GM18870 (cell line): Measurements from ENCODE around the gene TMEM140.
"Not testable (repeated sequence)": the region's sequence is repeated elsewhere in the genome, so short reads cannot be mapped to it uniquely, and the experiment has no call there.

Experiments used
- ATAC-seq: cut with Tn5 transposase; IDR thresholded peaks from one replicate; pipeline ENCODE4 v1.9.1; 2021; ENCODE audit warnings: moderate library complexity; ENCODE audit not compliant: unreplicated experiment

TMEM140 gene

DNA sequence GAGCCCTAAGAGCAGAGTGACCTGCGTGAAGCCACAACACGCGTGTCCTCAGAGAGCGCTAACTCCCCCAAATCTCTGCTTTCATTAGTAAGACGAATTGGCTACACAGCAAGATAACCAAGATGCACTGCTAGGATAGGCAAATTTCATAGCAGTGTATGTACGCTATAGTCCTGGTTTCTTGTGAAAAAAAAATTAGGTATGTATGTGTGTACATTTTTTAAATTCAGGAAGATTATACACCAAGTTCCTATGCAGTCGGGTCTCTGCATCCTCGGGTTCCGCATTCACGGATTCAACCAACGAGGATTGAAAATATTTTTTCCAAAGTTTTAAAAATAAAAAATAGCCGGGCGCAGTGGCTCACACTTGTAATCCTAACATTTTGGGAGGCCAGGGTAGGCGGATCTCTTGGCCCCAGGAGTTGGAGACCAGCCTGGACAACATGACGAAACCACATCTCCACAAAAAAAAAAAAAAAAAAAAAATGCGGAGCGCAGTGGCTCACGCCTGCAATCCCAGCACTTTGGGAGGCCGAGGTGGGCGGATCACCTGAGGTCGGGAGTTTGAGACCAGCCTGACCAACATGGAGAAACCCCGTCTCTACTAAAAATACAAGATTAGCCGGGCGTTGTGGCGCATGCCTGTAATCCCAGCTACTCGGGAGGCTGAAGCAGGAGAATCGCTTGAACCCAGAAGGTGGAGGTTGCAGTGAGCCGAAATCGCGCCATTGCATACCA, 64.2 kb downstream of the TMEM140 start:
- not testable (repeated sequence) for ATAC-seq

GRCh38 chr7:135213831-135214230, 66.0 kb downstream of the TMEM140 start:
- no peak for ATAC-seq

DNA sequence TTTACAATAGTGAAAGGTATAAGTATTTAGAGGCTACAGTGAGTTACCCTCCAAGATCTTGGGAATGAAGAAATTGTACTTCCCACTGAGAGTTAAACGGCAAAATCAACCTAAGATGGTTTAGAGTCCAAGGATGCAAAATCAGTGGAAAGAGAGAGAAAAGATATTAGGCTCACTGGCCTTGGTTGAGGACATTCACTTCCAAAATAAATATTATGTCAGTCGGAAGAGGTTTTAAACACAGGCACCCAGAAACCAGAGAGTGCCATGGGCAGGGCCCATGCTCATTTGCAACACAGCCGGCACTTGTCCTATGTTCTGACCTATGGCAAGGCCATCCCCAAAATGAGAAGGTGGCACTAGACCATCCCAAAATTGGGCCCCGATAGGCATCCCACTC, 67.3 kb downstream of the TMEM140 start:
- ATAC-seq, result no peak

DNA sequence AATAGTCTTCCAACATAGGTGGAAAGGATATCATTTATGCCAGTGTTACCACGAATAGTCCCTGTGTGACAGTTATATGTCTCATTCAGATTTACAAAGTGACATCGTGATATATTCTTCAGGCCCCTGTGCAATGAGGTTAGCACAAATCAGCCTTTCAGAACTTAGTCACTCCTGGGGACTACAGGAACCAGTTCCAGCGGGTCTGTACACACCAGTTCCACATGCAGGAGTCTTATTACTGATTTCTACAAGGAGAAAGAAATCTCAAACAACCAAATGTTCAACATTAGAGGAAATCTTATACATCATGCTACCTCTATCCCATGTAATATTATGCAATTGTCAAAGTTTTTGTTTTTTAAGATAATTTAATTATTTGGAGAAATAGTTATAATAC, 67.8 kb downstream of the TMEM140 start:
- ATAC-seq, result no peak
